ENCODE measurements around the gene BIRC7.

GRCh38 chr20:63262836-63263235 is 27.1 kb downstream of the BIRC7 start:
- TF ChIP-seq CTCF (conservative IDR thresholded peaks at IDR 0.05) (no peak), ZFX (IDR thresholded peaks at IDR 0.05) (no peak)
